Amniotic stem cell (primary cell): ENCODE results near the gene ENTREP1.
"Not testable (repeated sequence)": the region's sequence is repeated elsewhere in the genome, so short reads cannot be mapped to it uniquely, and the experiment has no call there.

Experiments used
- DNase-seq: peaks from one replicate; lab custom pipeline; 2025; lab: John Stamatoyannopoulos, UW

ENTREP1 gene

GRCh38 chr9:69324549-69325401 is at the start of gene ENTREP1:
Gene ENTREP1 (plus strand): TSS chr9:69325215. CDS start chr9:69325310, 95 bp downstream.
- no peak for DNase-seq

GRCh38 chr9:69276775-69277174 is 48.2 kb upstream of the ENTREP1 start:
- DNase-seq: no peak

GRCh38 chr9:69279084-69279731 is 45.8 kb upstream of the ENTREP1 start:
- DNase-seq: no peak

- no peak for DNase-seq
These were observed 45.3 kb upstream of the ENTREP1 start for GRCh38 chr9:69279733-69280132.

GRCh38 chr9:69283003-69283402 is 42.0 kb upstream of the ENTREP1 start:
- DNase-seq: no peak

GRCh38 chr9:69292078-69292477 is 32.9 kb upstream of the ENTREP1 start:
- no peak for DNase-seq

GRCh38 chr9:69293156-69293555 is 31.9 kb upstream of the ENTREP1 start:
- no peak for DNase-seq

GRCh38 chr9:69295872-69296552 is 29.0 kb upstream of the ENTREP1 start:
- no peak for DNase-seq

GRCh38 chr9:69297300-69297980 is 27.6 kb upstream of the ENTREP1 start:
- no peak for DNase-seq

GRCh38 chr9:69299315-69299714 is 25.7 kb upstream of the ENTREP1 start:
- no peak for DNase-seq

GRCh38 chr9:69299826-69300225 is 25.2 kb upstream of the ENTREP1 start:
- no peak for DNase-seq

- no peak for DNase-seq
These were observed 21.7 kb upstream of the ENTREP1 start for GRCh38 chr9:69303331-69303730.

- not testable (repeated sequence) for DNase-seq
These were observed 18.0 kb upstream of the ENTREP1 start for GRCh38 chr9:69306895-69307445.

GRCh38 chr9:69307446-69308205 is 17.4 kb upstream of the ENTREP1 start:
- DNase-seq: peak; percentile 15

- DNase-seq: no peak
These were observed 16.6 kb upstream of the ENTREP1 start for GRCh38 chr9:69308206-69308931.

- no peak for DNase-seq
These were observed 11.8 kb upstream of the ENTREP1 start for GRCh38 chr9:69313175-69313574.

- no peak for DNase-seq
These were observed 10.5 kb upstream of the ENTREP1 start for GRCh38 chr9:69314547-69314946.

- DNase-seq: no peak
These were observed 7.9 kb upstream of the ENTREP1 start for GRCh38 chr9:69317081-69317480.

- DNase-seq: no peak
These were observed 7.1 kb upstream of the ENTREP1 start for GRCh38 chr9:69317894-69318293.

GRCh38 chr9:69319324-69320025 is 5.5 kb upstream of the ENTREP1 start:
- DNase-seq: no peak
